ENCODE measurements around the gene ALG11. TPM values are rescaled to one million over a fixed set of nuclear protein-coding genes. Genes with fewer than 3 reads are reported as not detected.

The ALG11 gene
- total and polyA plus RNA-seq, 2 experiments from 2014 or later: 36.9 to 40.1 TPM

DNA sequence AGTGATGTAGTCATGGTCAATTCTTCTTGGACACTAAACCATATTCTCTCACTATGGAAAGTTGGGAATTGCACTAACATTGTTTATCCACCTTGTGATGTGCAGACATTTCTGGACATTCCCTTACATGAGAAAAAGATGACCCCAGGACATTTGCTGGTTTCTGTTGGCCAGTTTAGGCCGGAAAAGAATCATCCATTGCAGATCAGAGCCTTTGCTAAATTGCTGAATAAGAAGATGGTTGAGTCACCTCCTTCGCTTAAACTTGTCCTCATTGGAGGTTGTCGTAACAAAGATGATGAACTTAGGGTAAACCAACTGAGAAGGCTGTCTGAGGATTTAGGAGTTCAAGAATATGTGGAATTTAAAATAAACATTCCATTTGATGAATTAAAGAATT lies 12.3 kb downstream of the ALG11 start, which contains the start of gene UTP14C:
Gene UTP14C (plus strand): TSS at position 211 of the 400 bp plus-strand sequence. CDS start 4,114 bp downstream, outside the sequence.
- Mint-ChIP-seq H3K27ac (no peak within 1 kb of the TSS), H3K27me3 (ENCODE audit: insufficient read depth, low read depth, poor library complexity) (peaks cover 3% of the 10 kb centered on the region), H3K4me1 (no peaks in the 10 kb centered on the region), H3K9me3 (peaks cover 21% of the 10 kb centered on the region; the same call in 2 of the 3 replicates), H3K4me3 (no peak within 1 kb of the TSS), H3K36me3 (ENCODE audit: low read depth) (peaks cover 88% of the 10 kb centered on the region)
- TF ChIP-seq, protein P1, sequence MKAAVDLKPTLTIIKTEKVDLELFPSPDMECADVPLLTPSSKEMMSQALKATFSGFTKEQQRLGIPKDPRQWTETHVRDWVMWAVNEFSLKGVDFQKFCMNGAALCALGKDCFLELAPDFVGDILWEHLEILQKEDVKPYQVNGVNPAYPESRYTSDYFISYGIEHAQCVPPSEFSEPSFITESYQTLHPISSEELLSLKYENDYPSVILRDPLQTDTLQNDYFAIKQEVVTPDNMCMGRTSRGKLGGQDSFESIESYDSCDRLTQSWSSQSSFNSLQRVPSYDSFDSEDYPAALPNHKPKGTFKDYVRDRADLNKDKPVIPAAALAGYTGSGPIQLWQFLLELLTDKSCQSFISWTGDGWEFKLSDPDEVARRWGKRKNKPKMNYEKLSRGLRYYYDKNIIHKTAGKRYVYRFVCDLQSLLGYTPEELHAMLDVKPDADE (IDR thresholded peaks at IDR 0.05): no peak
- no peak for TF ChIP-seq STAT1 (IDR thresholded peaks at IDR 0.05; ENCODE audit: unreplicated experiment)
- no peak for TF ChIP-seq JUNB (IDR thresholded peaks at IDR 0.05; ENCODE audit: unreplicated experiment)
- TF ChIP-seq, protein P2, sequence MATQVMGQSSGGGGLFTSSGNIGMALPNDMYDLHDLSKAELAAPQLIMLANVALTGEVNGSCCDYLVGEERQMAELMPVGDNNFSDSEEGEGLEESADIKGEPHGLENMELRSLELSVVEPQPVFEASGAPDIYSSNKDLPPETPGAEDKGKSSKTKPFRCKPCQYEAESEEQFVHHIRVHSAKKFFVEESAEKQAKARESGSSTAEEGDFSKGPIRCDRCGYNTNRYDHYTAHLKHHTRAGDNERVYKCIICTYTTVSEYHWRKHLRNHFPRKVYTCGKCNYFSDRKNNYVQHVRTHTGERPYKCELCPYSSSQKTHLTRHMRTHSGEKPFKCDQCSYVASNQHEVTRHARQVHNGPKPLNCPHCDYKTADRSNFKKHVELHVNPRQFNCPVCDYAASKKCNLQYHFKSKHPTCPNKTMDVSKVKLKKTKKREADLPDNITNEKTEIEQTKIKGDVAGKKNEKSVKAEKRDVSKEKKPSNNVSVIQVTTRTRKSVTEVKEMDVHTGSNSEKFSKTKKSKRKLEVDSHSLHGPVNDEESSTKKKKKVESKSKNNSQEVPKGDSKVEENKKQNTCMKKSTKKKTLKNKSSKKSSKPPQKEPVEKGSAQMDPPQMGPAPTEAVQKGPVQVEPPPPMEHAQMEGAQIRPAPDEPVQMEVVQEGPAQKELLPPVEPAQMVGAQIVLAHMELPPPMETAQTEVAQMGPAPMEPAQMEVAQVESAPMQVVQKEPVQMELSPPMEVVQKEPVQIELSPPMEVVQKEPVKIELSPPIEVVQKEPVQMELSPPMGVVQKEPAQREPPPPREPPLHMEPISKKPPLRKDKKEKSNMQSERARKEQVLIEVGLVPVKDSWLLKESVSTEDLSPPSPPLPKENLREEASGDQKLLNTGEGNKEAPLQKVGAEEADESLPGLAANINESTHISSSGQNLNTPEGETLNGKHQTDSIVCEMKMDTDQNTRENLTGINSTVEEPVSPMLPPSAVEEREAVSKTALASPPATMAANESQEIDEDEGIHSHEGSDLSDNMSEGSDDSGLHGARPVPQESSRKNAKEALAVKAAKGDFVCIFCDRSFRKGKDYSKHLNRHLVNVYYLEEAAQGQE (IDR thresholded peaks at IDR 0.05; ENCODE audit: unreplicated experiment): no peak
- TF ChIP-seq CREB1 (CRISPR knock-in tag; IDR thresholded peaks at IDR 0.05; ENCODE audit: low read depth): no peak
- Histone ChIP-seq H3K27me3 (ENCODE audit: insufficient read depth) (no peaks in the 10 kb centered on the region), H3K79me2 (replicated peaks; ENCODE audit: insufficient read depth) (peaks cover 29% of the 10 kb centered on the region), H3K4me1 (ENCODE audit: insufficient read depth) (no peaks in the 10 kb centered on the region), H3K9me2 (ENCODE audit: insufficient read depth) (no peaks in the 10 kb centered on the region), H4K20me1 (replicated peaks; ENCODE audit: insufficient read depth) (peaks cover 5% of the 10 kb centered on the region; the same call in 1 of the 2 replicates), H3K4me3 (no peak within 1 kb of the TSS), H2AFZ (no peak within 1 kb of the TSS), H3K4me2 (no peak within 1 kb of the TSS), H3K36me3 (ENCODE audit: insufficient read depth) (peaks cover 42% of the 10 kb centered on the region), H3F3A (replicated peaks; ENCODE audit: low read depth) (no peaks in the 10 kb centered on the region), H3K27ac (ENCODE audit: low read depth) (no peak within 1 kb of the TSS)
- ATAC-seq: no peak
- DNase-seq (ENCODE audit: low spot score): no peak

DNA sequence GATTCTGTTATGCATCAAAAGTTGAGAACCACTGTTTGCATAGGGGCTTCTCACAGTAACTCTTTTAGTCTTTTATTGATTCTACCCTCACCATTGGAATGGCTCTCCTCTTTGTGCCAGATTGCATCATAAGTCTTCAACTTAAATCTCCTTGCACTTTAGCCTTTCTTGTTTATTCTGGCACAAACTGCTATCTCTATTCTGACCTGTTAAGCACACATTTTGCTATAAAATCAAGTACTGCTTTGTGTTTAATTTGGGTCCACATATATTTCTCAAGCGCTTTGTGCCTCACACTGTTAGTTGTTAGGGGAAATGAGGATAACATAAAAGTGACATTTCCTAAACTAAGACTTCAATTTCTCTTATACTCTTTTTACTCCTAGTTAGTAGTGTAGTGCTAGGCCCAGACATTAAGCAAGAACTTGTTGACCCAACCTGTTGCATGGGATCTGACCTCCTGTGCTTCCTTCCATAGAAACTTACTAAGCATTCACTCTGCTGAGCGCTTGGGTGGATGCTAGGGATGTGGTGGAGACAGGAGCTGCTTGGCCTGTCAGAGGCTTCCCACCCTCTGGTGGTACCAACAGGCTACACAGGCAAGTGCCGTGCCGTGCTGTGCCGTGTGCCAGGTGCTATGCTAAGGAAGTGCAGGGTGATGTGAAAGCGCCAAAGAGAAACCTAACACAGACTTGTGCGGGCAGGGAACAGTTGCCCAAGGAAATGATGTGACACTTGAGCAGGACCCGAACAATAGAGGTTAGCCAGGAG lies 13.5 kb downstream of the ALG11 start:
- peaks cover 38% of the 10 kb centered on the region for H3K36me3 ChIP-seq (ENCODE audit: insufficient read depth)
- H3K27me3 Mint-ChIP-seq (ENCODE audit: insufficient read depth, low read depth, poor library complexity): peaks cover 7% of the 10 kb centered on the region
- no peak overlapping the region for H3K27ac ChIP-seq (ENCODE audit: low read depth)
- H3K4me3 ChIP-seq: no peak overlapping the region
- ATAC-seq (peak; percentile 91), DNase-seq (ENCODE audit: low spot score) (peak; percentile 34)
- peaks cover 5% of the 10 kb centered on the region; the same call in 1 of the 2 replicates for H4K20me1 ChIP-seq (replicated peaks; ENCODE audit: insufficient read depth)
- no peak overlapping the region for H2AFZ ChIP-seq
- no peak overlapping the region for H3K4me3 Mint-ChIP-seq
- no peaks in the 10 kb centered on the region for H3K4me1 Mint-ChIP-seq
- no peak overlapping the region for H3K27ac Mint-ChIP-seq
- H3K9me2 ChIP-seq (ENCODE audit: insufficient read depth): no peaks in the 10 kb centered on the region
- no peaks in the 10 kb centered on the region for H3K4me1 ChIP-seq (ENCODE audit: insufficient read depth)
- no peaks in the 10 kb centered on the region for H3K27me3 ChIP-seq (ENCODE audit: insufficient read depth)
- peaks cover 88% of the 10 kb centered on the region for H3K36me3 Mint-ChIP-seq (ENCODE audit: low read depth)
- no peak overlapping the region for H3K4me2 ChIP-seq
- peaks cover 33% of the 10 kb centered on the region; the same call in 2 of the 3 replicates for H3K9me3 Mint-ChIP-seq
- H3K79me2 ChIP-seq (replicated peaks; ENCODE audit: insufficient read depth): peaks cover 29% of the 10 kb centered on the region
- TF ChIP-seq ZNF114 (CRISPR knock-in tag; IDR thresholded peaks at IDR 0.05) (no peak), CTCF (conservative IDR thresholded peaks at IDR 0.05; ENCODE audit: low read depth in 2 of 2) (peak in 1 of 2 experiments; percentile 9; a peak in 1 of 4 replicates)
- no peaks in the 10 kb centered on the region for H3F3A ChIP-seq (replicated peaks; ENCODE audit: low read depth)
